SK-N-SH treated with all-trans-retinoic acid at 6 μM for 48 hours (cell line): ENCODE measurements around the gene PRKCB.

Experiments
- BACH2 ChIP-seq: fragments of 250-450 bp; sonication (Bioruptor Pico); IDR thresholded peaks from 2 replicates; pipeline ENCODE4 v1.9.0; 2021; ENCODE audit warnings: mild to moderate bottlenecking, borderline replicate concordance
- CREB5 ChIP-seq: fragments of 250-450 bp; sonication (Bioruptor Pico); IDR thresholded peaks from 2 replicates; pipeline ENCODE4 v1.5.1; 2020; ENCODE audit warnings: low read depth, mild to moderate bottlenecking, moderate library complexity
- ISL1 ChIP-seq: fragments of 250-450 bp; sonication (Bioruptor Pico); IDR thresholded peaks from 2 replicates; pipeline ENCODE4 v2.1.2; 2022; ENCODE audit warnings: mild to moderate bottlenecking, moderate library complexity
- PATZ1 ChIP-seq: fragments of 250-450 bp; sonication (Bioruptor Pico); IDR thresholded peaks from 2 replicates; pipeline ENCODE4 v1.8.0; 2020; ENCODE audit warnings: mild to moderate bottlenecking, moderate library complexity, borderline replicate concordance
- ZFP30 ChIP-seq: fragments of 450-650 bp; formaldehyde crosslinking; IDR thresholded peaks from 2 replicates; pipeline ENCODE4 v1.5.0; 2022; ENCODE audit warnings: mild to moderate bottlenecking, moderate library complexity
- ZNF8 ChIP-seq: fragments of 450-650 bp; formaldehyde crosslinking; IDR thresholded peaks from 2 replicates; pipeline ENCODE4 v1.5.0; 2020; ENCODE audit warnings: mild to moderate bottlenecking, moderate library complexity
- TF ChIP-seq, protein P1 (sequence below): fragments of 250-450 bp; sonication (Bioruptor Pico); IDR thresholded peaks from 2 replicates; pipeline ENCODE4 v1.5.1; 2021; ENCODE audit warnings: mild to moderate bottlenecking, moderate library complexity

- TF ChIP-seq ZFP30 (CRISPR knock-in tag) (no peak), ISL1 (CRISPR knock-in tag) (no peak), ZNF8 (CRISPR knock-in tag) (no peak), PATZ1 (CRISPR knock-in tag) (no peak), CREB5 (CRISPR knock-in tag) (no peak), BACH2 (CRISPR knock-in tag) (no peak)
- TF ChIP-seq, protein P1, sequence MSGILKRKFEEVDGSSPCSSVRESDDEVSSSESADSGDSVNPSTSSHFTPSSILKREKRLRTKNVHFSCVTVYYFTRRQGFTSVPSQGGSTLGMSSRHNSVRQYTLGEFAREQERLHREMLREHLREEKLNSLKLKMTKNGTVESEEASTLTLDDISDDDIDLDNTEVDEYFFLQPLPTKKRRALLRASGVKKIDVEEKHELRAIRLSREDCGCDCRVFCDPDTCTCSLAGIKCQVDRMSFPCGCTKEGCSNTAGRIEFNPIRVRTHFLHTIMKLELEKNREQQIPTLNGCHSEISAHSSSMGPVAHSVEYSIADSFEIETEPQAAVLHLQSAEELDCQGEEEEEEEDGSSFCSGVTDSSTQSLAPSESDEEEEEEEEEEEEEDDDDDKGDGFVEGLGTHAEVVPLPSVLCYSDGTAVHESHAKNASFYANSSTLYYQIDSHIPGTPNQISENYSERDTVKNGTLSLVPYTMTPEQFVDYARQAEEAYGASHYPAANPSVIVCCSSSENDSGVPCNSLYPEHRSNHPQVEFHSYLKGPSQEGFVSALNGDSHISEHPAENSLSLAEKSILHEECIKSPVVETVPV (CRISPR knock-in tag) = no peak
Measured at GRCh38 chr16:23975293-23975692, 139.5 kb downstream of the PRKCB start.
